Measurements from ENCODE around the gene CACNA1C. TPM values are rescaled to one million over a fixed set of nuclear protein-coding genes. Genes with fewer than 3 reads are reported as not detected.

CACNA1C gene
- total and polyA plus RNA-seq, 2 of the 4 experiments (the other 2 are of a cell fraction) = 1.6 to 2.6 TPM

DNA sequence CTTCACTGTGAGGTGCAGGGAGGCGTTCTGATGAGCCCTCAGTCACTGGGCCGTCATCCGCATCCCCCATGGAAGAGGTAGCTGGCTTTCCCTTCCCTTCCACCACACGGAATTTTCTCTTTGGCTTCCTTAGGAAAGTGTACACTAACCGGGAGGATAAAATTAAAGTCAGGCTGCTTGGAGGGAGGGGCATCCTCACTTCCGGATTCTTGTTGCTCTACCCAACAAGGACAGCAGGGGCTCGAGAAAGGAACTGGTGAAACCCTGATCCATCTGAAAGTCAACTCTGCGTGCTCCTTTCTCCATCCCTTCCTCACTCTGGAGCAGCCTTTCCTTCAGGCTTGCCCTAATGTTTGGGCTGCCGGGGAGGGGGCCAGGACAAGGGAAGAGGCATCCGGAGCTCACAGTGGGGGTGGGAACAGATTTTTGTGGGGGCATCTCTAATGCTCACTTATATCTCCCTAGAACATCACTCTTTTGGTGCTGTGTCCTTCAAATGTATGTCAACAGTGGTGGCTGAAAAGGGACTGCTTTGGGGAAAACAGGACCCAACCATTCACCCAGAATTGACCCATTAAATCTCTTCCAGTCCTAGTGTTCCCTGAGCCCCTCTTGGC lies 640.6 kb downstream of the CACNA1C start:
- DNase-seq (no peak), ATAC-seq (ENCODE audit: low read depth) (peak; percentile 27; the same call in 1 of the 2 replicates)
- dilution Hi-C loops (cut with HindIII; ENCODE audit: low sequenced_read_pairs, unreplicated experiment) = no loop called here

More for the DNA sequence above, 640.6 kb downstream of the CACNA1C start:
- Histone ChIP-seq H2BK20ac (ENCODE audit: low read depth, low read length) (no peak overlapping the region), H3K18ac (ENCODE audit: low read depth, low read length) (no peak overlapping the region), H3K23ac (ENCODE audit: low read depth, low read length) (no peak overlapping the region), H2AFZ (replicated peaks; ENCODE audit: low read length, poor library complexity) (no peak overlapping the region), H4K8ac (ENCODE audit: low read depth in 2 of 2, low read length in 2 of 2) (no peak overlapping the region), H3K4me1 (ENCODE audit: control insufficient read depth, insufficient read depth, low read length) (no peaks in the 10 kb centered on the region), H3K4me3 (ENCODE audit: insufficient read depth, low read depth, low read length) (no peak overlapping the region), H3K4me2 (ENCODE audit: low read depth, low read length) (no peak overlapping the region), H4K91ac (ENCODE audit: insufficient read depth, low read depth, low read length) (no peak overlapping the region), H3K9me3 (ENCODE audit: control insufficient read depth, insufficient read depth, low read length) (0 out of 2 replicates have a peak, but pooled peaks cover 3% of the 10 kb centered on the region), H2BK120ac (ENCODE audit: low read depth, low read length) (no peak overlapping the region), H3K36me3 (ENCODE audit: control insufficient read depth, insufficient read depth, low read length) (peaks cover 9% of the 10 kb centered on the region; the same call in 1 of the 2 replicates), H3K79me1 (ENCODE audit: low read depth in 1 of 2, low read length in 2 of 2) (no peaks in the 10 kb centered on the region), H3K14ac (replicated peaks; ENCODE audit: low read depth, low read length) (no peak overlapping the region), H2BK5ac (ENCODE audit: low read depth, low read length, poor library complexity, severe bottlenecking) (no peak overlapping the region), H4K20me1 (ENCODE audit: insufficient read depth, low read length) (no peaks in the 10 kb centered on the region), H3K56ac (ENCODE audit: extremely low read depth, insufficient read depth, low read length) (no peak overlapping the region), H2BK15ac (ENCODE audit: low read depth, low read length) (no peak overlapping the region), H3K9me1 (ENCODE audit: insufficient read depth, low read length) (peaks cover 3% of the 10 kb centered on the region; the same call in 1 of the 2 replicates), H3K27me3 (ENCODE audit: control insufficient read depth, insufficient read depth, low read length) (peaks cover 9% of the 10 kb centered on the region), H2AK9ac (replicated peaks; ENCODE audit: low read depth, low read length, poor library complexity) (peak overlapping the region; percentile 77), H3K4ac (ENCODE audit: low read depth, low read length) (no peak overlapping the region), H3K27ac (ENCODE audit: insufficient read depth, low read length) (no peak overlapping the region), H4K5ac (ENCODE audit: low read depth, low read length) (no peak overlapping the region), H2AK5ac (ENCODE audit: low read depth, low read length) (no peak overlapping the region), H3K9ac (ENCODE audit: low read depth, low read length) (no peak overlapping the region)
- POLR2A ChIA-PET (ENCODE audit: unreplicated experiment) = no interaction called here
- BruUV-seq (replicated peaks) = no TSS peak
- no CpG with 5 or more reads among the region's 10 CpGs for WGBS, 2 experiments (ENCODE audit: extremely low coverage in 2 of 2, insufficient read length in 1 of 2)
- no peak for TF ChIP-seq FOS (IDR thresholded peaks at IDR 0.05; ENCODE audit: low read depth, low read length)
- TF ChIP-seq RCOR1 (IDR thresholded peaks at IDR 0.05; ENCODE audit: insufficient replicate concordance, low read length) = no peak
- TF ChIP-seq RAD21 (IDR thresholded peaks at IDR 0.05; ENCODE audit: low read length) = no peak
- TF ChIP-seq CHD1 (IDR thresholded peaks at IDR 0.05; ENCODE audit: low read depth, low read length) = no peak
- TF ChIP-seq NFE2L2 (IDR thresholded peaks at IDR 0.05; ENCODE audit: low read depth, low read length) = no peak
- CTCF ChIA-PET = interaction anchor here (1.1 kb wide), 1 partner anchor 10 kb away, joined by 3 read pairs; no protein-coding TSS in a partner anchor
- intact Hi-C loops (cut with micrococcal nuclease) (no loop called here), in situ Hi-C loops (cut with MboI; ENCODE audit: low sequenced_read_pairs) (no loop called here)

Measured in IMR-90 (cell line).